SK-N-SH treated with all-trans-retinoic acid at 6 μM for 48 hours (cell line): ENCODE results near the gene GPR3.

Experiments
- ATAC-seq: fragments of 200-7000 bp; cut with Tn5 transposase; 3 replicates; pipeline ENCODE4 v1.9.1; 2020; ENCODE audit warnings: mild to moderate bottlenecking, moderate library complexity
- ARNTL ChIP-seq: fragments of 450-650 bp; formaldehyde crosslinking; IDR thresholded peaks from 2 replicates; pipeline ENCODE4 v1.5.0; 2020; ENCODE audit warnings: low read depth, mild to moderate bottlenecking, moderate library complexity, borderline replicate concordance
- BACH2 ChIP-seq: fragments of 250-450 bp; sonication (Bioruptor Pico); IDR thresholded peaks from 2 replicates; pipeline ENCODE4 v1.9.0; 2021; ENCODE audit warnings: mild to moderate bottlenecking, borderline replicate concordance
- CSDC2 ChIP-seq: fragments of 250-450 bp; sonication (Bioruptor Pico); IDR thresholded peaks from 2 replicates; pipeline ENCODE4 v1.5.0; 2020; ENCODE audit warnings: mild to moderate bottlenecking, moderate library complexity
- ESRRG ChIP-seq: fragments of 250-450 bp; sonication (Bioruptor Pico); IDR thresholded peaks from 2 replicates; pipeline ENCODE4 v1.6.1; 2021; ENCODE audit warnings: mild to moderate bottlenecking
- OSR1 ChIP-seq: fragments of 250-450 bp; sonication (Bioruptor Pico); IDR thresholded peaks from 2 replicates; pipeline ENCODE4 v1.8.0; 2022; ENCODE audit warnings: moderate library complexity, mild to moderate bottlenecking, inconsistent platforms
- PPARA ChIP-seq: fragments of 250-450 bp; sonication (Bioruptor Pico); IDR thresholded peaks from 2 replicates; pipeline ENCODE4 v1.5.0; 2020; ENCODE audit warnings: mild to moderate bottlenecking, borderline replicate concordance
- RARB ChIP-seq: fragments of 250-450 bp; sonication (Bioruptor Pico); IDR thresholded peaks from 2 replicates; pipeline ENCODE4 v1.8.0; 2021; ENCODE audit warnings: mild to moderate bottlenecking, moderate library complexity
- TOX ChIP-seq: fragments of 250-450 bp; sonication (Bioruptor Pico); IDR thresholded peaks from 2 replicates; pipeline ENCODE4 v1.8.0; 2021; ENCODE audit warnings: mild to moderate bottlenecking, moderate library complexity, borderline replicate concordance
- ZC3H10 ChIP-seq: fragments of 250-450 bp; sonication (Bioruptor Pico); IDR thresholded peaks from 2 replicates; pipeline ENCODE4 v1.5.1; 2021; ENCODE audit warnings: mild to moderate bottlenecking, moderate library complexity
- ZFP3 ChIP-seq: fragments of 250-450 bp; sonication (Bioruptor Pico); IDR thresholded peaks from 2 replicates; pipeline ENCODE4 v1.5.0; 2020; ENCODE audit warnings: mild to moderate bottlenecking, moderate library complexity
- ZNF565 ChIP-seq: fragments of 450-650 bp; formaldehyde crosslinking; conservative IDR thresholded peaks from 2 replicates; pipeline ENCODE4 v1.5.0; 2020; ENCODE audit warnings: low read depth, mild to moderate bottlenecking, moderate library complexity
- TF ChIP-seq, protein P1 (sequence below): fragments of 250-450 bp; sonication (Bioruptor Pico); IDR thresholded peaks from 2 replicates; pipeline ENCODE4 v1.8.0; 2020; ENCODE audit warnings: mild to moderate bottlenecking, moderate library complexity, borderline replicate concordance
- TF ChIP-seq, protein P2 (sequence below): fragments of 250-450 bp; sonication (Bioruptor Pico); IDR thresholded peaks from 2 replicates; pipeline ENCODE4 v1.8.0; 2021; ENCODE audit warnings: low read depth, mild to moderate bottlenecking, moderate library complexity, borderline replicate concordance

Gene GPR3

DNA sequence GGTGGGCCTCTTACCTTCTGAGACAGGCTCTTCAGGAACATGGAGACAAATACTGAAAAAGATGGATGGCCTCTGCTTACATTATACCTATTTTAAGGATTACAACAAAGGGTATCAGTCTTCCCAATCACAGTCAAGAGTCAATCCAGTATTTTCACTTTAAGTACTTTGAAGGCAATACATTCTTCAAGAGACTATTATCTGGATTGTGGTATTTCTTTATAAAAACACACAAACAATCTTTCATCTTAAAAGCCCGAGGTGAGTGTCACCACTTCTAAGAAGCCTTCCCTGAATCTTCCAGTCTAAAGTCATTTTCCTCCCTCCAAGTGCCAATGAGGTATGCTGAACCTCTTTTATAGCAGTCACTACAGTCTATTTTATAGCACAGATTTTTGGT, 52.2 kb downstream of the GPR3 start:
- no peak for ATAC-seq
- no peak for TF ChIP-seq ZC3H10 (CRISPR knock-in tag)
- TF ChIP-seq ARNTL: no peak
- TF ChIP-seq, protein P1, sequence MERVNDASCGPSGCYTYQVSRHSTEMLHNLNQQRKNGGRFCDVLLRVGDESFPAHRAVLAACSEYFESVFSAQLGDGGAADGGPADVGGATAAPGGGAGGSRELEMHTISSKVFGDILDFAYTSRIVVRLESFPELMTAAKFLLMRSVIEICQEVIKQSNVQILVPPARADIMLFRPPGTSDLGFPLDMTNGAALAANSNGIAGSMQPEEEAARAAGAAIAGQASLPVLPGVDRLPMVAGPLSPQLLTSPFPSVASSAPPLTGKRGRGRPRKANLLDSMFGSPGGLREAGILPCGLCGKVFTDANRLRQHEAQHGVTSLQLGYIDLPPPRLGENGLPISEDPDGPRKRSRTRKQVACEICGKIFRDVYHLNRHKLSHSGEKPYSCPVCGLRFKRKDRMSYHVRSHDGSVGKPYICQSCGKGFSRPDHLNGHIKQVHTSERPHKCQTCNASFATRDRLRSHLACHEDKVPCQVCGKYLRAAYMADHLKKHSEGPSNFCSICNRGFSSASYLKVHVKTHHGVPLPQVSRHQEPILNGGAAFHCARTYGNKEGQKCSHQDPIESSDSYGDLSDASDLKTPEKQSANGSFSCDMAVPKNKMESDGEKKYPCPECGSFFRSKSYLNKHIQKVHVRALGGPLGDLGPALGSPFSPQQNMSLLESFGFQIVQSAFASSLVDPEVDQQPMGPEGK (CRISPR knock-in tag): no peak
- TF ChIP-seq ESRRG (CRISPR knock-in tag): no peak
- TF ChIP-seq PPARA (CRISPR knock-in tag): no peak
- TF ChIP-seq BACH2 (CRISPR knock-in tag): no peak
- TF ChIP-seq ZFP3 (CRISPR knock-in tag): no peak
- no peak for TF ChIP-seq OSR1
- no peak for TF ChIP-seq ZNF565 (CRISPR knock-in tag)
- TF ChIP-seq TOX (CRISPR knock-in tag): no peak
- TF ChIP-seq, protein P2, sequence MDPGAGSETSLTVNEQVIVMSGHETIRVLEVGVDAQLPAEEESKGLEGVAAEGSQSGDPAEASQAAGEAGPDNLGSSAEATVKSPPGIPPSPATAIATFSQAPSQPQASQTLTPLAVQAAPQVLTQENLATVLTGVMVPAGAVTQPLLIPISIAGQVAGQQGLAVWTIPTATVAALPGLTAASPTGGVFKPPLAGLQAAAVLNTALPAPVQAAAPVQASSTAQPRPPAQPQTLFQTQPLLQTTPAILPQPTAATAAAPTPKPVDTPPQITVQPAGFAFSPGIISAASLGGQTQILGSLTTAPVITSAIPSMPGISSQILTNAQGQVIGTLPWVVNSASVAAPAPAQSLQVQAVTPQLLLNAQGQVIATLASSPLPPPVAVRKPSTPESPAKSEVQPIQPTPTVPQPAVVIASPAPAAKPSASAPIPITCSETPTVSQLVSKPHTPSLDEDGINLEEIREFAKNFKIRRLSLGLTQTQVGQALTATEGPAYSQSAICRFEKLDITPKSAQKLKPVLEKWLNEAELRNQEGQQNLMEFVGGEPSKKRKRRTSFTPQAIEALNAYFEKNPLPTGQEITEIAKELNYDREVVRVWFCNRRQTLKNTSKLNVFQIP: no peak
- no peak for TF ChIP-seq CSDC2
- TF ChIP-seq RARB (CRISPR knock-in tag): no peak
